GM19468 (cell line): ENCODE measurements around the gene SEC16A.
"Not testable (repeated sequence)": the region's sequence is repeated elsewhere in the genome, so short reads cannot be mapped to it uniquely, and the experiment has no call there.

ENCODE experiments used
- ATAC-seq: cut with Tn5 transposase; IDR thresholded peaks from one replicate; pipeline ENCODE4 v1.9.1; 2021; ENCODE audit warnings: mild to moderate bottlenecking, moderate library complexity, moderate number of reproducible peaks; ENCODE audit not compliant: unreplicated experiment; ENCODE audit errors: extremely low read depth

The SEC16A gene

DNA sequence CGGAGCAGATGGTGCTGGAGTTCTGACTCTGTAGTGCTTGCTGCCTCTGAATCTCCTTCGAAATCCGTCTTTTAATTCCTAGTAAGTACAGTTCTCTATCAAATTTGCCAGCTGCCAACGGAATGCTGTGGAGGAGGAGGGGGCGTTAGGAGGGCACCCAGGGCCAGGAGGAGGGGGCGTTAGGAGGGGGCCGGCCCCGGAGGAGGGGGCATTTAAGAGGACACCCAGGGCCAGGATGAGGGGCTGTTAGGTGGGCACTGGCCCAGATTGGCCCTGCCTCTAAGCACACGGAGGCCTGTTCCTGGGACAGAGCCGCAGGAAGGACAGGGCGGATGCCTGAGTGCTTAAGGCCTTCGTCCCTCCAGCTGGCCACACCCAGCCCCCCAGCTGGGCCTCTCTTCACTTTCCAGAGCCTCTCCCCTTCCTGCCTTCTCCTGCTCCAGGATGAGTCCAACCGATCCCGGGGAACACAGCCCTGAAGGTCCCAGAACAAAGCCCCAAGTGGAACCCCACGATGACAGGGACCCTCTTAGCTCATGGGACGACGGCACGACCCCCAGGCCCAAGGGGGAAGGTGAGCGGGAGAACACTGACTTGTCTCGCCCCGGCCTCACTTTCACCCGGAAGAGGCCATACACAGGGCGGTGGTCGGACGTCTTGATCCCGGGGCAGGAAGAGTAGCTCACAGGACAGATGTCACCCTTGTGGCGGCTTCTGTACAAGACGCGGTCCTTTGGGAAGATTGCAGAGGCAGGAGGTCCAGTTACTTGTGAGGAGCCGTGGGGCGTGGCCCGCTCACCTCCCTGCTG is 53.0 kb downstream of the SEC16A start:
- no peak for ATAC-seq

DNA sequence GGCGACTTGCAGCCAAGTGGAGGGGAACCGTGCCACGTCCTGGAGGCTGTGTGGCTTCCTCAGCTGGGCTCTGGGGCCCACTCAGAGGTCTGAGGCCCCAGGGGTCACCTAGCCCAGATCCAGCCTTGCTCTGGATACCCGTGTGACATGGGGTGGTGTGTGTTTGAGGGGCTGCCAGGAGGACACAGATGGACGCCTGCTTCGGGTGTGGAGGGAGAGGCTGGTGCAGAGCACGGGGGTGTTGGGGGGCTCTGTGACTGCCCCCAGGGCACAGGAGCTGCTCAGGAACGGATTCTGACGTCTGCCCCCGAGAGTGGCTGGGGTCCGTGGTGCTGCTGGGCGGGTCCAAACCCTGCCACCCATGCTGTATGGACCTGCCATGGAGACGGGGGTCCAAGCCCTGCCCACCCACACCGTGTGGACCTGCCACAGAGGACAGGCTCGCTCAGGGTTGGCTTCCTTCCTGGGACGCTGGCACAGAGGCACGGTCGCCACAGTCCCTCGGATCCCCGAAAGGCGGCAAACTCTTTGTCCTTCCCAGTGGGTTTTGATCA is 53.7 kb downstream of the SEC16A start:
- ATAC-seq: no peak

DNA sequence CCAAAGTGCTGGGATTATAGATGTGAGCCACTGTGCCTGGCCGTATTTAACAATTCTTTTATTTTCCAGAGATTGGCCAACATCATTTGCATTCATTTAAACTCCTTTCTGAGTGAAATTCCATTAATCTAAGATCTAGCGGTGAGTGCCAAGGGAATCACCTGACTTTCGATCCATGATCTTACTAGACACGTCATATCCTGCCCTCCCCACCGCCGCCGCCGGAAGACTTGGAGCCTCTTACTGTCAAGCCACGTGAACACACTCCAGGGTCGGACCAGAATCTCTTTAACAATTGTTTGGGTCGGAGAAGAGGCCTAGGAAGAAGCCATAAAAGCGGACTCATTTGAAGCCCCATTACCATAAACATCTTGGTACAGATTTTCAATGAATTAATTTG is 56.1 kb downstream of the SEC16A start:
- ATAC-seq: no peak

DNA sequence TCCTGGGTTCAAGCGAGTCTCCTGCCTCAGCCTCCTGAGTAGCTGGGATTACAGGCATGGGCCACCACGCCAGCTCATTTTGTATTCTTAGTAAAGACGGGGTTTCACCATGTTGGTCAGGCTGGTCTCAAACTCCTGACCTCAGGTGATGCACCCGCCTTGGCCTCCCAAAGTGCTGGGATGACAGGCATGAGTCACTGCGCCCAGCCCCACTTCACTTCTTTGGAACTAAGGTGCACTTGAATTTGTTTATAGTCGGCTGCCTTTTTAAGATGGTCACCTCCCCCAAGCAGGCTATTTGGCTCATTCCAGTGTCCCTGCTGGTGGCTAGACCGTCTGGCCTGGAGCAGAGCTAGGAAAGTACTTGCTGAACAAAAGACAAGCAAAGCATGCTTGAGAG is 57.5 kb downstream of the SEC16A start:
- not testable (repeated sequence) for ATAC-seq

DNA sequence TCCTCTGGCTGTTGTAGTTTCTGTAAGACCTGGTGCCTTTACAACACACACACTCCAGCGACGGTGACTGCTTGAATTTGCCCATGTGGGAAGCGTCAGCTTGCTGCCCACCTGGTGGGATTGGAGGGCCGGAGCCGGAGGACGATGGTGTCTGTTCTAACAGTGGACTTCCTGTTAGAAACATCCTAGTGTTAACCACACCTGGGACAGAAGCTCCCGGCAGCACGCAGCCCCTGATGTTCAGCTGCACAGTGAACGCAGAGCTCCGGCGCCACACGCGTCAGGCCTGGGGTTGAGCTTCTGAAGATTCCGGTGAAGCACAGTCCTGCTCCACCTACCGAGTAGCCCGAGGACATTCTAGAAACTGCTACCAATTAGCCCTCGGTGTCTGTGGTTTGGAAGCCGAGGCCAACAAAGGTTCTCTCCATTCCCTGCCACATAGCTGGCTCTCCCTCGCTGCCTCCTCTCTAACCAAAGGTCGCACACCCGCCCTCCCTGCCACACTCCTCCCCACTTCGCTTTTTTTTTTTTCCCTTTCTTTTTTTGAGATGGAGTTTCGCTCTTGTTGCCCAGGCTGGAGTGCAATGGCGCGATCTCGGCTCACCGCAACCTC is 58.0 kb downstream of the SEC16A start:
- no peak for ATAC-seq

DNA sequence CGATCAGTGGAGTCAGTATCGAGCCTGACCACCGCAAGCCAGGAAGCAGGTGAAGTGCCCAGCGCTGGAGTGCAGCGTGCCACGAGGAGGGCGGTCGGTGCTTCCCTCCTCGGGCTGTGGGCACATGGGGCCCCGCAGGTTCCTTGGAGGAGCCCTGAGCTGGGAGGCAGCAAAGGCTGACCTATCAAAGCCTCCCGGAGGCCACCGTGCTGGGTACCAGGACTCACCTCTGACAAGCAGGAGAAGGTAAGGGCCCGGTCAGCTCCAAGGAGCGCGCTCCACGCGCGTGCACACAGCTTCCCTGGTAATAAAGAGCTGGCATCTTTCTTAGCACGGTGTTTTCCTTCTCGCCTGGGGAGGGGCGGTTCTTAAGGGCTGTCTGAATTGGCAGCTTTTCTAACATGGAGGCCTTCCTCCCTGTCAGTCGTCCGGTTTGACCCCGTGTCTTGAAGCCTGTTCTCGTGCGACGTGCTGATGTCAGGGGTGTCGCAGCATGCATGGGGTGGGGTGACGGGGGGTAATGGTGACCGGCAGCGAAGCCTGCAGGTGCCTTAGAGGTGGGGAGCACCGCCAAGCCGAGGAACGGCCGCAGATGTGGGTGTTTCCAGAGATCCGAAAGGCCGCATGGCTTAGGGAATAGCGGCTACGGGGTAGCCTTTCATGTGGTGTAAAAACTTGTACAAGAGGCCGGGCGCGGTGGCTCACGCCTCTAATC is 59.3 kb downstream of the SEC16A start:
- no peak for ATAC-seq

DNA sequence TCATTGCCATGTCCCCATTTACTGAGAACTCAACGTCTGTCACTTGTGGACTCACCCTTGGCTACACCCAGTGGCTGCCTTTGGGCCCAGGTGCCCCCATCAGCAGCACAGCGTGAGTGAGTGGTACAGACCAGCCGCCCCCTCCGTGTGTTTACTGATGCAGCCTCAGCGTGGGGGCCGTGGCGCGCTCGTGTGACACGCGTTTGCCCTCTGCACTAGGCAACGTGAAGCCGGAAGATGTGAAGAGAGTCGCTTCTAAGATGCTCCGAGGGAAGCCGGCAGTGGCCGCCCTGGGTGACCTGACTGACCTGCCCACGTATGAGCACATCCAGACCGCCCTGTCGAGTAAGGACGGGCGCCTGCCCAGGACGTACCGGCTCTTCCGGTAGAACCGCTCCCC is 60.0 kb downstream of the SEC16A start:
- ATAC-seq: no peak

DNA sequence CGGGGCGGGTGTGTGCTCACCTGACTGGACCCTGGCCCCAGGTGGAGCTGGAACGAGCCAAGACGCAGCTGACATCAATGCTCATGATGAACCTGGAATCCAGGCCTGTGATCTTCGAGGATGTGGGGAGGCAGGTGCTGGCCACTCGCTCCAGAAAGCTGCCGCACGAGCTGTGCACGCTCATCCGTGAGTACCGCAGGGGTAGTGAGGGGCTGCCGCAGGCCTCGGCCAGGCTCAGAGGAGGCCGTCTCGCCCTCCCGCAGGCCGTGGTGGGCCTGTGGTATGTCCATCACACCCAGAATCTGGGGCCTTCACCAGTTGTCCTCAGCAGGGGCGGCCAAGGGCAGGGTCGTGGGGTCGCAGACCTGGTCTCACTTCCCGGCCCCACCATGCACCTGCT is 61.0 kb downstream of the SEC16A start:
- ATAC-seq: no peak

DNA sequence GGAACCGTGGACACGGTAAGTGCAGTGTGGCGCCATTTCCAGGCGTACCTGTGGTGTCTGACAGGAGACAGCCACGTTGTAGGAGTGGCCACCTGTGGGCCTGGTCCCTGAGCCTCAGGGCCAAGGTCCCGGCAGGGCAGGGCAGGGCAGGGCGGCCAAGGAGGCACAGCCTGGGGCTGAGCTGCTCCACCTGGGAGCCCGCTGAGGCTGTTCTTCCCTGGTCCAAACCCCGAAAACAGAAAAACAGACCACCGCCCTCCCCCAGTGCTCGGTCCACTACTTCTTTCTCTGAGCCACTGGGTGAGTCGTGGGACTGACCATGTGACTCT is 63.8 kb downstream of the SEC16A start:
- no peak for ATAC-seq

DNA sequence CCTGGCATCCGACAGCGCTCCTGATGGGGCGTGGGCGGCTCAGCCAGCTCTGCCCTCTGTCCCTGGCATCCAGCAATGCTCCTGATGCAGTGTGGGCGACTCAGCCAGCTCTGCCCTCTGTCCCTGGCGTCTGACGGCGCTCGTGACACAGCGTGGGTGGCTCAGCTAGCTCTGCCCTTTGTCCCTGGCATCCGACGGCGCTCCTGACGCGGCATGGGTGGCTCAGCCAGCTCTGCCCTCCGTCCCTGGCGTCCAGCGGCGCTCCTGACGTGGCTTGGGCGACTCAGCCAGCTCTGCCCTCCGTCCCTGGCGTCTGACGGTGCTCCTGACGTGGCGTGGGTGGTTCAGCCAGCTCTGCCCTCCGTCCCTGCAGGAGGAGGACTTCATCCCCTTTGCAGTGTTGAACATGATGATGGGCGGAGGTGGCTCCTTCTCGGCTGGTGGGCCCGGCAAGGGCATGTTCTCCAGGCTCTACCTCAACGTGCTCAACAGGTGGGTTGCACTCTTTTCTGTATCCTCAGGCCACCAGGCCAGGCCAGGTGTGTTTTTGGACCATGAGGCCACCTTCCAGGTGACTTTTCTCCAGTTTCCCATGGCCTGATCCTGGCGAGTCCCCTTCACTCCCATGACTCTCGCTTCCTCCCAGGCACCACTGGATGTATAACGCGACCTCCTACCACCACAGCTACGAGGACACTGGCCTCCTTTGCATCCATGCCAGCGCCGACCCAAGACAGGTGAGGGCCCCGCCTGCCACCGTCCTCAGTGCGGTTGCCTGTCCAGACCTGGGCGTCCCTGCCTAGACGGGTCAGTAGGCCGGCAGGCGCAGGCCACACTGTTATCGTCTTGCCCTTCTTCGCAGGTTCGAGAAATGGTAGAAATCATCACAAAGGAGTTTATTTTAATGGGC is 64.4 kb downstream of the SEC16A start:
- ATAC-seq: no peak

DNA sequence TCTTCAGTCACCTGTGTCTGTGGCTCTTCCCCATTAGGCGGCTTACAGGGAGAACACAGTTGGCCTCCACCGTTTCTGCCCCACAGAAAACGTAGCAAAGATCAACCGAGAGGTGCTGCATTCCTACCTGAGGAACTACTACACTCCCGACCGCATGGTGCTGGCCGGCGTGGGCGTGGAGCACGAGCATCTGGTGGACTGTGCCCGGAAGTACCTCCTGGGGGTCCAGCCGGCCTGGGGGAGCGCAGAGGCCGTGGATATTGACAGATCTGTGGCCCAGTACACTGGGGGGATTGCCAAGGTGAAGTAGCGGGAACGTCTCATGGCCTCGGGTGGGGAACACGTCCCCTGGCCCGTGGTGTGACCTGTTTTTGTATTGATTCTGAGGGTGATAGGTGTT is 65.9 kb downstream of the SEC16A start:
- ATAC-seq: no peak

DNA sequence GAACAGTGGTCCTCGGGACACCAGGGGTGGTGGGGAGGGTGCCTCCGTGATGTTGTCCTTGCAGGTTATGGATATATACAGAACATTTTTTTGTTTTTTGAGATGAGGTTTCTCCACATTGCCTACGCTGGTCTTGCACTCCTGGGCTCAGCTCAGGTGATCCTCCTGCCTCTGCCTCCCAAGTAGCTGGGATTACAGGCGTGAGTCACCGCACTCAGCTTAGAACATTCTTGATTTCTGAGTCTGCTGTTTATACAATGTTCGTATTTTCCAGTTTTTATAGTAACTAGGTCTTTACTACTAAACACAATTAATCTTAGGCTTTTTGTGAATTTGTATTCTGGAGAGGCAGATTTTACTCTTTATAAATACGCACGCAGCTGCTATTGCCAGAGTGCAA is 66.4 kb downstream of the SEC16A start:
- no peak for ATAC-seq

DNA sequence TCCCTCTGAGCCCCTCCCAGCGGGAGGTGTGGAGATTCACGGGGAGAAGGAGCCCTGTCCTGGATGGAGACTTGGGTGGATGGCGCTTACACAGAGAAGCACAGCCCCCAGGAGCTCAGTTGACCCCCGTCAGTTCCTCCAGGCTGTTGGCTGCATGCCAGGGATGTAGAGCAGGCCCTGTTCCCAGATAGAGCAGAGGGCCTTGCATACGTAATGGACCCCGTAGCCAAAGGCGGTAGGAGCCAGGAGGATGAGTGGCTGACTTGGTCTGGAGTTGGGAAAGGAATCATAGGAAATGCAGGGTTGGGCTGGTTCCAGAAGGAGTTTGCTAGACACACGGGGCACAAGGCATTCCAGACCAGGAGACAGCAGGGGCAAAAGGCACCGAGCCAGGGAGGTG is 69.9 kb downstream of the SEC16A start:
- ATAC-seq: no peak

DNA sequence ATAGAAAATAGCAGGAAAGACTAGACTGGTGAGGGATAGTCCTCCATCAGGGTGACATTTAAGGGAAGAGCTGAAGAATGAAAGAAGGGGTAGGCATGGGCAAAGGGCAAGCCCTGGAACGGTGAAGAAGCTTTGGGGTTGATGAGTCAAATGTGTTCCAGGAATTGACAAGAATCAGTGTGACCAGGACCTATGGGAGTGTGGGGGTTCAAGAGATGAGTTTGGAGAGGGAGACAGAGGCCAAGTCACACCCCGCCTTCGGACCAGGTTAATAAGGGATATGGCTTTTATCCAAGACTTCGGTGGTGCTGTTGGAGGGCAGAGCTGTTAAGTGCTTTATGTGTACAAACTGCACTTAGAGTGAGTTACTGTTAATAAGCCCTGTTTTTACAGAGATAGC is 71.5 kb downstream of the SEC16A start:
- ATAC-seq: no peak

DNA sequence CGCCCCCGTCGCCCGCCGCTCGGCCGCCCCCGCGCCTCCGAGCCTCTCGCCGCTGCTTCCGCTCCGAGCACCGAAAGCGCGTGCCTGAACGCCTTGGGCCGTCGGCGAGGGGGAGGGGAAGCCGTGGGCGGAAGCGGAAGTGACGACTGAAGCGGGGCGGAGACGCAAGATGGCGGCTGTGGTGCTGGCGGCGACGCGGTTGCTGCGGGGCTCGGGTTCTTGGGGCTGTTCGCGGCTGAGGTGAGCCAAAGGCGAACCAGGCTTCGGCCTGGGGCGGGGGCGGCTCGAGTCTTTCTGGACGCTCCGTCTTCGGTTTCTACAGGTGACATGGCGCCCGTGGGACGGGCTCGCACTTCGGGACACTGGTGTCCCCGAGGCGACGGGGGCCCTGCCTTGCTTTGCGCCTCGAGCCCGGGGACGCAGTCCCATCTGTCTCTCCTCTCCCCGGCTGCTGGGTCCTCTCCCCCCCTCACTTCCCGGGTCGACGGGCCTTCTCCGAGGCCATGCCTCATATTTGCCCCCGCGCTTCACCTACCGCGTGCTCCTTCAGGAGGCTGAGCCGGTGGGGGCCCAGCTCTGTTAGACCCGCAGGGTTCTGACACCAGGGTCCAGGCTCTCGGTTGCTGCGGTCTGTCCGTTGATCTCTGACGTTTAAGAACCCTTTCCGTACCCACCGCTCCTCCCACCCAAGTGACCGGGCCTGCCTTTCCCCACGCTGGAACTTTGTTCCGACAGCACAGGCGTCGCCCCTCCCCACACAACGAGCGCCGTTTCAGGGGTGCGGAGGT is 72.1 kb downstream of the SEC16A start, which contains the start of the genes ENTR1 and PMPCA:
Gene ENTR1 (minus strand): TSS at position 115 of the 788 bp plus-strand sequence. CDS start 217 bp downstream, outside the sequence.
Gene PMPCA (plus strand): TSS at position 159 of the 788 bp plus-strand sequence. CDS start 11 bp downstream, at position 170.
- ATAC-seq: no peak

DNA sequence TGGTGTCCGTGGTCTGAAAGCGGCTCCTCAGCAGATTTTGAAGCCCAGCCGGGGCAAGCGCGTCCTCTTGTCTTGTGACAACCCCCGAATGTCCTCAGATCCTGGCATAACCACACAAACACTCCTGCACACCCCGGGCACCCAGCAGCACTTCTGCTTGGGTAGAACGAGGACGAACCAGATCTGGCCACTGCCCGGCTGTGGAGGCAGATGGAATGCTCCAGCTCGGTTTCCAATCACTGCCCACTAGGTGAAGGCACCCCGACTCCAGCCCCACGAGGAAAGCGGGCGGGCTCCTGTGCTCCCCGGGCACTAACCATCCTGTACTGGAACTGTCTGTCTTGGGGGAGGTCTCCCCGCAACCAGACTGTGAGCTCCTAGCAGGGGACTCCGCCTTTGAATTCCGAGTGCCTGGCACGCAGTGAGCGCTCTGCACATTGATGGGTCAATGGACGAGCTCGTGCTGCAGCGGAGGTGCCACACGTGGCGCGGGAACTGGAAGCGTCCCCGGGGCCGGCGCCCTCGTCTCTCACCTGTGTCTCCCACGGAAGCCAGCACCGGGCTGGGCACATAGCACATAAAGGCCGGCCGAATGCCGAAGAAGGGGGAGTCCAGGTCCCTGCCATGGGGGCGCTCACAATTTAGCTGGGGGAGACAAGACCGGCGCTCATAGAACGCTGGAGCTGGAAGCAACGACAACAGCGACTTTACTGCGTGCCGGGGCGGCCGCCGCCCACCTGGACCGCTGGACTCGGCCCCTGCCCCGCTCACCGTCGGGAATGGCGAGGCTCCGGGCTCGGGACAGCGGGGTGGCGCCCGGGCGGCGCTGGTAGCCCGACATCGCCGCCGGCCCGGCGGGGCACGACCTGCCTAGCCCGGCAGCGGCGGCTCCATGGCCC is 73.0 kb downstream of the SEC16A start:
- ATAC-seq: no peak

DNA sequence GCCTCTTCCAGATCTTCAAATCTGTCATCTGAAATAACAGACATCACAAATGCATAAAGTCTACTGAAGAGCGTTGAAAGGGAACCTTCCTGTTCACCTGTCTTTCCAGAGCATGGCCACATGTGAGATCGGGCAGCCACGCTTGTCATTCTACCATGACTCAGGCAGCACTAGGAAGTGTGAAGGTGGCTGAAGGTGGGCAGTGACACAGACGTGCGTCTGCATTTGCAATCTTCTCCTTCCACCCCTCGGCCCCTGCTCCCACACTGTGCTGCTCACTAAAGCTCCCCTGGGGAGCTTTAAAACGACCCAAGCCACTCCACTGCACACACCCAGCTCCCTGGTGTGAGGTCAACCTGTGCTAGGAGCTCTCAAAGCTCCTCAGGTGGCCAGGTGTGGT is 74.9 kb downstream of the SEC16A start:
- ATAC-seq: no peak

DNA sequence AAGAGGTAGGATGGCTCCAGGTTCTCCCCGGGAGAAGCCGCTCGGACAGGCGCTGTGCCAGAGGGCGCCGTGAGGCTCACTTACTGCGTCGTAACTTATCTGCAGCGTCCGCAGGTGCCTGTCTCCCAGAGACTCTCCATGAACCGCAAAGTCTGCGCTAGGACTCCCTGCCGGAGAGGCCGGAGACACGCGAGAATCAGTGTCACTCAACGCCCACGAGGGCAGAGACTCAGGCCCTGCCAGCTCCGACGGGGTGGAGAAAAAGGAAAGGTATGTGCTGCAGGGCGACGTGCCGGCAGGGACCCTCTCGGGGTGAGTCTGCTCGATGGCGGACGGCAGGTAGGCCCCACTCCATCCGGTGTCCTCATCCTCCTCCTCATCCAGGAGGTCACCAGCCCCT is 75.8 kb downstream of the SEC16A start:
- ATAC-seq: not testable (repeated sequence)
